Ovary (tissue), 9 donors: Measurements from ENCODE around the gene PI4K2A. TPM values are rescaled to one million over a fixed set of nuclear protein-coding genes. Genes with fewer than 3 reads are reported as not detected.

Experiments used
- DNase-seq, 5 donors: peaks; one replicate each; pipeline ENCODE4 v3.0.0-alpha.2; 2019 to 2020
- H3K27ac ChIP-seq, 2 donors: fragments of 200-600 bp; one replicate each; pipeline versions ENCODE4 v1.5.1 to v1.8.0; 2019 to 2022
- H3K27me3 ChIP-seq: fragments of 200-600 bp; one replicate; pipeline ENCODE4 v1.8.0; 2022
- H3K36me3 ChIP-seq: fragments of 200-600 bp; sonication (generic); one replicate; pipeline ENCODE4 v1.5.1; 2019
- H3K4me1 ChIP-seq: one replicate; pipeline ENCODE4 v1.8.1; 2013; ENCODE audit warnings: mild to moderate bottlenecking, moderate library complexity; ENCODE audit not compliant: insufficient read depth
- H3K4me3 ChIP-seq: fragments of 200-600 bp; sonication (generic); one replicate; pipeline ENCODE4 v1.5.1; 2017
- H3K9me3 ChIP-seq, 2 donors: fragments of 200-600 bp in 1 of 2; sonication (generic) in 1 of 2; one replicate each; pipeline versions ENCODE4 v1.5.1 to v1.8.1; 2013 to 2019; ENCODE audit warnings: mild to moderate bottlenecking in 1 of 2, moderate library complexity in 1 of 2
- EP300 ChIP-seq: sonication (generic); formaldehyde crosslinking; IDR thresholded peaks from one replicate; pipeline ENCODE4 v1.6.1; 2017; ENCODE audit warnings: antibody characterized with exemption
- POLR2A ChIP-seq: fragments of 450-650 bp; IDR thresholded peaks from one replicate; pipeline ENCODE4 v1.6.1; 2017; ENCODE audit warnings: antibody characterized with exemption, mild to moderate bottlenecking, moderate library complexity
- WGBS, 3 donors: extraction: QIAGEN DNeasy Blood & Tissue Kit in 1 of 3; methylation state at CpG; one replicate each; pipeline versions ENCODE4 v1.1.5 to v1.1.7; 2013 to 2017; 5-methylcytosine and 5-hydroxymethylcytosine counted together
- intact Hi-C, 4 donors: fragments of 100-400 bp; cut with DNase I; formaldehyde crosslinking; loops; one replicate each; pipeline versions ENCODE4 v1.11.0 to v1.15.1; 2022 to 2023
- polyA plus RNA-seq, 2 donors: library from polyadenylated mRNA; stranded (reverse); fragments of 200-250 nt in 1 of 2; fragments of 350-450 nt in 1 of 2; fragmentation: Illumina TruSeq in 1 of 2; extraction: RNeasy Lipid Tissue Mini Kit (QIAGEN cat#74804) in 1 of 2; gene quantifications; one replicate each; pipeline ENCODE4 v1.2.3, GENCODE V29; 2013 to 2014
- total RNA-seq, 7 donors: library from RNA; depleted of rRNA in 2 of 7; stranded (reverse); fragments of >200 nt in 2 of 7; fragmentation: NEBNext Ultra II Directional in 3 of 7; extraction: Animal tissue kit (Norgen Biotek cat#: 25700) in 3 of 7; gene quantifications; one replicate each; pipeline versions ENCODE4 v1.1.0 to v1.2.4, GENCODE V29; 2016 to 2023
- TF ChIP-seq, protein P1 (sequence below), 3 donors: fragments of 450-650 bp in 2 of 3; fragments of 200-600 bp in 1 of 3; IDR thresholded peaks; one replicate each; pipeline versions ENCODE4 v1.5.1 to v1.8.0; 2016 to 2022; ENCODE audit warnings: antibody characterized with exemption in 3 of 3, mild to moderate bottlenecking in 1 of 3
- donor health status: DM: no; HTN: no; CAD: no; lungs with moderate emphysema.
- donor health status: DM: no; HTN: no; CAD: no.
- donor health status: Bipolar disorder and iron deficiency.
- donor health status: DM: yes; HTN: yes; CAD: no.
- donor health status: DM: no; HTN: no; CAD: no.
- donor health status: DM: yes; HTN: yes; CAD: no.

PI4K2A gene
- total and polyA plus RNA-seq, 9 donors = 10.8 to 23.8 (median 12.6) TPM

DNA sequence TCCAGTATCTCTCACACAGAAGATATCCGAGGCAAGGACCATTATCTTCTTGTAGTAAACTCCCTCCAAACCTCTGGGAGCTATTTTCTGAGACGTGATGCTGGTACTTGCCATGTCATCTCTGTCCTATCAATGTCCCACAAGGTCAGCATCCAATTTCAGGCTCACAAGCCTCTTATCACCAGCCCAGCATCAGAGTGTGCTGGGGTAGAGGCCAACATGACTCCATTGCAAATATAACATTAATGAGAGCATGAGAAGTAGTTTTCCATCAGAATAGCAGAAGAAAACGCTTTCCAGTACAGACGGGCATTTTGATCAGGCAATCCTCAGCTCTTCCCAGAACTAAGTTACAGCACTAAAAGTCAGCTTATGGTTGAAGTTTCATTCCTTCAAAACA lies 12.7 kb upstream of the PI4K2A start:
- Histone ChIP-seq H3K27ac (no peak overlapping the region), H3K36me3 (no peaks in the 10 kb centered on the region), H3K4me3 (no peak overlapping the region), H3K9me3 (no peaks in the 10 kb centered on the region), H3K4me1 (no peaks in the 10 kb centered on the region), H3K27me3 (no peaks in the 10 kb centered on the region)
- TF ChIP-seq EP300 (no peak), POLR2A (no peak)
- TF ChIP-seq, protein P1, sequence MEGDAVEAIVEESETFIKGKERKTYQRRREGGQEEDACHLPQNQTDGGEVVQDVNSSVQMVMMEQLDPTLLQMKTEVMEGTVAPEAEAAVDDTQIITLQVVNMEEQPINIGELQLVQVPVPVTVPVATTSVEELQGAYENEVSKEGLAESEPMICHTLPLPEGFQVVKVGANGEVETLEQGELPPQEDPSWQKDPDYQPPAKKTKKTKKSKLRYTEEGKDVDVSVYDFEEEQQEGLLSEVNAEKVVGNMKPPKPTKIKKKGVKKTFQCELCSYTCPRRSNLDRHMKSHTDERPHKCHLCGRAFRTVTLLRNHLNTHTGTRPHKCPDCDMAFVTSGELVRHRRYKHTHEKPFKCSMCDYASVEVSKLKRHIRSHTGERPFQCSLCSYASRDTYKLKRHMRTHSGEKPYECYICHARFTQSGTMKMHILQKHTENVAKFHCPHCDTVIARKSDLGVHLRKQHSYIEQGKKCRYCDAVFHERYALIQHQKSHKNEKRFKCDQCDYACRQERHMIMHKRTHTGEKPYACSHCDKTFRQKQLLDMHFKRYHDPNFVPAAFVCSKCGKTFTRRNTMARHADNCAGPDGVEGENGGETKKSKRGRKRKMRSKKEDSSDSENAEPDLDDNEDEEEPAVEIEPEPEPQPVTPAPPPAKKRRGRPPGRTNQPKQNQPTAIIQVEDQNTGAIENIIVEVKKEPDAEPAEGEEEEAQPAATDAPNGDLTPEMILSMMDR (IDR thresholded peaks at IDR 0.05) = no peak
- 52 to 64% (median 53%) methylated on average over 4 of the region's 4 CpGs for WGBS, 3 donors
- no peak for DNase-seq
- intact Hi-C loops = no loop called here

DNA sequence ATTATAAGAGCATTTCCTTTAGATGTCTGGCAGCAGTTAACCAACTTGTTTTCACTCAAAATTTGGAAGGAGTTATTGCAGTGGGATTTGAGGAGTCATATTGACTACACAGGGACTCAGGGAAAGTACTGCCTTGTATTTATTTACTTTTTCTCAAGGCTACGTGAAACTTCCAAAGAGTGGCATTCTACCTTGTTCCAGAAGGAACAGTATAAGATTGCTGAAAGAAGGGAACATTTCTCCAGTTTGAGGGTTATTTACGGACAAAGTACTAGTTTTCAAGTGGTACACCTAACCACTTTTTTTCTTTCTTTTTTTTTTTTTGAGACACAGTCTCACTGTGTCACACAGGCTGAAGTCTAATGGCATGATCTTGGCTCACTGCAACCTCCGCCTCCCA lies 12.2 kb upstream of the PI4K2A start:
- Histone ChIP-seq H3K27ac (no peak overlapping the region), H3K4me1 (no peaks in the 10 kb centered on the region), H3K4me3 (no peak overlapping the region), H3K9me3 (no peaks in the 10 kb centered on the region), H3K27me3 (no peaks in the 10 kb centered on the region), H3K36me3 (no peaks in the 10 kb centered on the region)
- 65 to 72% (median 71%) methylated on average over 3 of the region's 3 CpGs for WGBS, 3 donors
- intact Hi-C loops = no loop called here
- TF ChIP-seq POLR2A (no peak), EP300 (no peak)
- TF ChIP-seq, protein P1 (IDR thresholded peaks at IDR 0.05) = no peak
- DNase-seq = no peak

GRCh38 chr10:97629289-97629688 lies 11.2 kb upstream of the PI4K2A start:
- Histone ChIP-seq H3K36me3 (no peaks in the 10 kb centered on the region), H3K4me1 (peaks cover 2% of the 10 kb centered on the region), H3K27me3 (no peaks in the 10 kb centered on the region), H3K27ac (no peak overlapping the region), H3K9me3 (no peaks in the 10 kb centered on the region), H3K4me3 (no peak overlapping the region)
- 93 to 98% (median 98%) methylated on average over 5 of the region's 5 CpGs for WGBS, 3 donors
- no peak for DNase-seq
- intact Hi-C loops = no loop called here
- TF ChIP-seq POLR2A (no peak), EP300 (no peak)
- TF ChIP-seq, protein P1 (IDR thresholded peaks at IDR 0.05) = no peak

DNA sequence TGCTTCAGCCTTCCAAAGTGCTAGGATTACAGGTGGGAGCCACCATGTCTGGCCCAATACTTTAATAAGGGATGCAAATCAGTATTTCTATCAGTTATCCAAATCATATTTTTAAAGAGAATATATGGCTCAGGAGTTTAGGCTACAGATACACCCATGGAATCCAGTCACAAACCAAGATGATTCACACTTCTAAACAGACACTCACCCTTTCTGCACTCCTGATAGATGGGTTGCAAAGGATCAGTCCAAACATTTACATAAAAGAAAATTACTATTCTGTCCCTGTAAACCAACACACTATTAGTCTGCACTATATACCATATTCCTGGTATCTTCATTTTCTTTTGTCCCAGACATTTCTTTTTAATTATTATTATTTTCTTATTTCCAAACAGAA lies 9.4 kb upstream of the PI4K2A start:
- H3K27ac ChIP-seq = no peak overlapping the region
- H3K4me1 ChIP-seq = peaks cover 2% of the 10 kb centered on the region
- H3K9me3 ChIP-seq = no peaks in the 10 kb centered on the region
- TF ChIP-seq POLR2A (no peak), EP300 (no peak)
- TF ChIP-seq, protein P1 (IDR thresholded peaks at IDR 0.05) = no peak
- no peaks in the 10 kb centered on the region for H3K36me3 ChIP-seq
- no peaks in the 10 kb centered on the region for H3K27me3 ChIP-seq
- intact Hi-C loops = no loop called here
- no peak overlapping the region for H3K4me3 ChIP-seq
- no peak for DNase-seq
